ENCODE data around the gene NHERF2.

NHERF2 gene

DNA sequence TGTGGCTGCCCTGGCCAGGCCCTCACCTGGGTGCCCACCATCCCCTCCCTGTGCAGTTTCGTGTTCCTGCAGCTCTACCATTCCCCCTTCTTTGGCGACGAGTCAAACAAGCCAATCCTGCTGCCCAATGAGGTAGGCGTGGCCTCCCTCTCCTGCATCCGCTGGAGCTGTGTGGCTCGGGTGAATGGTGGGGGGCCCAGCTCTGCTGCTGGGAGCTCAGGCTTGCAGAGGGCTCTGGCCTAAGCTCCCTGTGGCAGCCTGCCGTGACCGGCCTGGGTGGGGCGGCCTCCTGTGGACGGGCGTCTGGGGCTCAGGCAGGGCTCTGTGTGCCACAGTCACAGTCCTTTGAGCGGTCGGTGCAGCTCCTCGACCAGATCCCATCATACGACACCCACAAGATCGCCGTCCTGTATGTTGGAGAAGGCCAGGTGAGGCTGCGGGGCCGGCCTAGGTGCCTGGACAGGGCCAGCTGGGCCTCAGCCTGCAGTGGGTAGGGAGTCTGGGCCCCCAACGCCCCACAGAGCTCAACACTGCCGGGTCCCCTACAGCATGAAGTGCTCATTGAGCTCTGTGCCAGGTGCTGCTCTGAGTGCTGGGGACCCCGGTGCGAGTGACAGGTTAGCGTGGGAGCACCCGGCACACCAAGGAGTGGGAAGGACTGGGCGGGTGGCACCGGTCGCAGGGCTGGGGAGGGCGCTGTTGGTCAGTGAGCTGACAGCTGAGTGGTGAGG, 58.4 kb downstream of the NHERF2 start:
- no peak for DNase-seq

GRCh38 chr16:2085669-2086068, 59.0 kb downstream of the NHERF2 start:
- no peak for DNase-seq

DNA sequence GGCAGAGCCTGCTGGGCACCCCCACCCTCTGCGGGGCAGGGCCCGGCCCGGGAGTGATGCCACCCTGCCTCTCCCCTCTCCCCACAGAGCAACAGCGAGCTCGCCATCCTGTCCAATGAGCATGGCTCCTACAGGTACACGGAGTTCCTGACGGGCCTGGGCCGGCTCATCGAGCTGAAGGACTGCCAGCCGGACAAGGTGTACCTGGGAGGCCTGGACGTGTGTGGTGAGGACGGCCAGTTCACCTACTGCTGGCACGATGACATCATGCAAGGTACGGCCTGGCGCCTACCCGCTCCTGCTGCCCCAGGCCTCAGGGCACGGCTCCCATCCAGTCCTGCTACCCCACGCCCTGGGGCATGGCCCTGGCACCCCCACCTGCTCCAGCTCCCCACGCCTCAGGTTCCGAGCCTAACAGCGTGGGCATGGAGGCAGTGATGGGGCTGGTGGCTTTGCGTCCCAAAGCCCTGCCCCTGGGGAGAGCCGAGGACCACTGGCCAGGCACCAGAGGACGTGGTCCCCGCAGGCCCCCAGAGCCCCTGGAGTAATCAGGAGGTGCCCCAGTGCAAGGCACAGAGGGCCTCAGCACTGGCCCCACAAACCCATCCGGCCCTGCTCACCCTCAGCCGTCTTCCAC, 59.5 kb downstream of the NHERF2 start:
- DNase-seq: no peak

- DNase-seq: no peak
These were observed 60.4 kb downstream of the NHERF2 start for GRCh38 chr16:2086812-2087747.

- no peak for DNase-seq
These were observed 61.3 kb downstream of the NHERF2 start for GRCh38 chr16:2087748-2088631.
